PFSK-1 (cell line): ENCODE measurements around the gene PTPN12.

Experiments
- POLR2AphosphoS5 ChIP-seq: IDR thresholded peaks from 2 replicates; pipeline ENCODE4 v1.6.1; 2012; ENCODE audit warnings: low read depth, mild to moderate bottlenecking, control low read depth, low read length, moderate library complexity
- REST ChIP-seq, 2 experiments: IDR thresholded peaks; 2 replicates each; pipeline versions ENCODE4 v1.6.1 to v1.8.0; 2011 to 2012; ENCODE audit warnings: low read depth in 2 of 2, low read length in 2 of 2, control low read depth in 1 of 2, inconsistent platforms in 1 of 2, mild to moderate bottlenecking in 1 of 2, moderate library complexity in 1 of 2; ENCODE audit not compliant: insufficient read depth in 1 of 2
- SIN3A ChIP-seq: IDR thresholded peaks from 2 replicates; pipeline ENCODE4 v1.6.1; 2012; ENCODE audit warnings: mild to moderate bottlenecking, low read length, moderate library complexity, borderline replicate concordance; ENCODE audit not compliant: insufficient read depth
- TAF1 ChIP-seq: IDR thresholded peaks from 2 replicates; pipeline ENCODE4 v1.6.1; 2012; ENCODE audit warnings: low read length, control low read depth, borderline replicate concordance; ENCODE audit not compliant: insufficient read depth

GRCh38 chr7:77543910-77544309 lies 6.8 kb downstream of the PTPN12 start:
- no peak for TF ChIP-seq TAF1
- no peak for TF ChIP-seq POLR2AphosphoS5
- no peak for TF ChIP-seq REST (IDR thresholded peaks at IDR 0.05; ENCODE audit: insufficient read depth in 1 of 2, low read depth in 2 of 2, low read length in 2 of 2)
- TF ChIP-seq SIN3A, result no peak
